Measurements from ENCODE around the gene LINGO3.

DNA sequence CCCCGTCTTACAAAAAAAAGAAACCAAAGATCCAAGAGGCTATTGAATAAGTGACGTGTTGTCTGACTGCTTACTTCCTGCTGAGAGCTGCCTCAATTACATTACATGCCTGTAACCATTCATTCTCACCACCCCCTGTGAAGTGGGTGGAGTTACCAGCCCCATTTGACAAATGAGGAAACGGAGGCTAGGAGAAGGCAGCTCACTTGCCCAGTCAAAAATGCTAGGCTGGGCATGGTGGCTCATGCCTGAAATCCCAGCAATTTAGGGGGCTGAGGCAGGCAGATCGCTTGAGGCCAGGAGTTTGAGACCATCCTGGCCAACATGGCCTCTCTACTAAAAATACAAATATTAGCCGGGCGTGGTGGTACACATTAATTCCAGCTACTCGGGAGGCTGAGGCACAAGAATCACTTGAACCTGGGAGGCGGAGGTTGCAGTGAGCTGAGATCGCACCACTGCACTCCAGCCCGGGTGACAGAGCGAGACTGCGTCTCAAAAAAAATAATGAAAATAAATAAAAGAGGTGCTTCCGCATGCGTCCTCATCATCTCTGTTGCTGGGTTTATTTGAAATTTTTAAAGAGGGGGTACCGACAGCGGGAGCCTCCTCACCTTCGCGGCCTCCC is 19.9 kb upstream of the LINGO3 start:
- TF ChIP-seq LEF1 (IDR thresholded peaks at IDR 0.05; ENCODE audit: borderline replicate concordance) (no peak), FOXM1 (IDR thresholded peaks at IDR 0.05; ENCODE audit: borderline replicate concordance) (no peak)
